ENCODE data around the gene ZBTB7A.

- TF ChIP-seq CTCF (IDR thresholded peaks at IDR 0.05) (no peak), POLR2A (IDR thresholded peaks at IDR 0.05) (no peak)
Observed at GRCh38 chr19:4053423-4054324, 13.0 kb downstream of the ZBTB7A start.
